ENCODE data around the gene ANKK1.

Gene ANKK1

DNA sequence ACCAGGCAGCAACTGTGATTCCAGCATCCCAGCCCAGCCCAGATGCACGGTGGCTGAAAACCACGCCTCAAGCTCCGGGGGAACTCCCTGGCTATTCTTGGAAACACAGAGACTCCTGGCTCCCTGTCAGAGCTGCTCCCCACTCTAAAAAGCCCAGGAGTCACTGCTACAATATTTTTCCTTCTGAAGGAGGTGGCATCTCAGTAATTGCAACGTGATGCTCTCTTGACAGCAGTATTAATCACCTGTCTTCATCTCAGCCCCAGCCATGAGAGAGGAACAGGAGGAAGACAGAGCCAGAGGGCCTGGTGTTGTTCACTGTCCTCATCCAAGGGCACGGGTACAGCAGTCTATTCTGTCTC, 60.7 kb downstream of the ANKK1 start:
- no peak for DNase-seq (ENCODE audit: low spot score)
- in situ Hi-C loops (cut with MboI; ENCODE audit: low sequenced_read_pairs, unreplicated experiment): no loop called here
- TF ChIP-seq, protein P1, sequence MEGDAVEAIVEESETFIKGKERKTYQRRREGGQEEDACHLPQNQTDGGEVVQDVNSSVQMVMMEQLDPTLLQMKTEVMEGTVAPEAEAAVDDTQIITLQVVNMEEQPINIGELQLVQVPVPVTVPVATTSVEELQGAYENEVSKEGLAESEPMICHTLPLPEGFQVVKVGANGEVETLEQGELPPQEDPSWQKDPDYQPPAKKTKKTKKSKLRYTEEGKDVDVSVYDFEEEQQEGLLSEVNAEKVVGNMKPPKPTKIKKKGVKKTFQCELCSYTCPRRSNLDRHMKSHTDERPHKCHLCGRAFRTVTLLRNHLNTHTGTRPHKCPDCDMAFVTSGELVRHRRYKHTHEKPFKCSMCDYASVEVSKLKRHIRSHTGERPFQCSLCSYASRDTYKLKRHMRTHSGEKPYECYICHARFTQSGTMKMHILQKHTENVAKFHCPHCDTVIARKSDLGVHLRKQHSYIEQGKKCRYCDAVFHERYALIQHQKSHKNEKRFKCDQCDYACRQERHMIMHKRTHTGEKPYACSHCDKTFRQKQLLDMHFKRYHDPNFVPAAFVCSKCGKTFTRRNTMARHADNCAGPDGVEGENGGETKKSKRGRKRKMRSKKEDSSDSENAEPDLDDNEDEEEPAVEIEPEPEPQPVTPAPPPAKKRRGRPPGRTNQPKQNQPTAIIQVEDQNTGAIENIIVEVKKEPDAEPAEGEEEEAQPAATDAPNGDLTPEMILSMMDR (IDR thresholded peaks at IDR 0.05; ENCODE audit: borderline replicate concordance, control extremely low read depth, extremely low read depth, insufficient read depth, missing control alignments): no peak

DNA sequence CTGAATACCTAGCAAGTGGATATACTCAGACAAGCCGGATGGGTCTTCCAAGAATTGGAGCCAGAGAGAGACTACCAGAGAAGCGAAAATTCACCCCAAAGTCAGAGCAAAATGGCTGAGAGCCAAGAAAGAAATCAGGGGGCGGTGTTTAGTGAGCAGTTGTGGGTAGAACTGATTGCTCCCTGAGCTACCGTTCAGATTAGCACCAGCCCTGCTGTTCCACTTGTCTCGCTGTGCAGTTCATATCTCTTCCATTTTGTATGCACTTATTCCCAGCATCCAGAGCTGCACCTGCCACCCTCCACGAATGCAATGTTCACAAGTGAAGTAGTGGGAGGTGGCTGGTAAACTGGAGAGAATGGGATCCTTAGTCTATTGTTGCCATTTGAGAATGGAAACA, 62.2 kb downstream of the ANKK1 start:
- in situ Hi-C loops (cut with MboI; ENCODE audit: low sequenced_read_pairs, unreplicated experiment): no loop called here
- DNase-seq (ENCODE audit: low spot score): no peak
- TF ChIP-seq, protein P1 (IDR thresholded peaks at IDR 0.05; ENCODE audit: borderline replicate concordance, control extremely low read depth, extremely low read depth, insufficient read depth, missing control alignments): no peak

All from GM13976 (cell line).